ENCODE measurements around the gene ZNF521.

DNA sequence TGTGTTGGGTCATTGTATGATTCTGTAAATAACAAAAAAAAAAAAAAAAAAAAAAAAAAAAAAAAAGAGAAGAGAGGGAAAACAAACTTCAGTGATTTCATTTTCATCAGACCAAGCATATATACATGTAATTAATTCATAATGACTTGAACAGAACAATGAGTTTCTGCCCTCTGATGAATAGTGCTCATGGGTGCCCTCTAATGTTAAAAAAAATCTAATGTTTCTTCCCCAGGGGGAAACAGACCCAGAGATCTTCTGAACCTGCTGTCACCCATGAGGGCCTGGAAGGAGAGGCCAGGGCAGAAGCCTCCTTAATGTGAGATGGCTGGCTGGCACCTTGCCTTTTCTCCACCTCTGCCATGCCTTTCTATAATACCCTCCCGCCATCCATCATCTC, 289.2 kb downstream of the ZNF521 start:
- TF ChIP-seq POLR2AphosphoS5 (IDR thresholded peaks at IDR 0.05) = no peak
- TF ChIP-seq POLR2A (IDR thresholded peaks at IDR 0.05) = no peak
- TF ChIP-seq, protein P1, sequence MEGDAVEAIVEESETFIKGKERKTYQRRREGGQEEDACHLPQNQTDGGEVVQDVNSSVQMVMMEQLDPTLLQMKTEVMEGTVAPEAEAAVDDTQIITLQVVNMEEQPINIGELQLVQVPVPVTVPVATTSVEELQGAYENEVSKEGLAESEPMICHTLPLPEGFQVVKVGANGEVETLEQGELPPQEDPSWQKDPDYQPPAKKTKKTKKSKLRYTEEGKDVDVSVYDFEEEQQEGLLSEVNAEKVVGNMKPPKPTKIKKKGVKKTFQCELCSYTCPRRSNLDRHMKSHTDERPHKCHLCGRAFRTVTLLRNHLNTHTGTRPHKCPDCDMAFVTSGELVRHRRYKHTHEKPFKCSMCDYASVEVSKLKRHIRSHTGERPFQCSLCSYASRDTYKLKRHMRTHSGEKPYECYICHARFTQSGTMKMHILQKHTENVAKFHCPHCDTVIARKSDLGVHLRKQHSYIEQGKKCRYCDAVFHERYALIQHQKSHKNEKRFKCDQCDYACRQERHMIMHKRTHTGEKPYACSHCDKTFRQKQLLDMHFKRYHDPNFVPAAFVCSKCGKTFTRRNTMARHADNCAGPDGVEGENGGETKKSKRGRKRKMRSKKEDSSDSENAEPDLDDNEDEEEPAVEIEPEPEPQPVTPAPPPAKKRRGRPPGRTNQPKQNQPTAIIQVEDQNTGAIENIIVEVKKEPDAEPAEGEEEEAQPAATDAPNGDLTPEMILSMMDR (IDR thresholded peaks at IDR 0.05) = no peak
